K562 (cell line): ENCODE data around the gene ZNF865. TPM values are rescaled to one million over a fixed set of nuclear protein-coding genes. Genes with fewer than 3 reads are reported as not detected.
A peak's percentile ranks its signal among the peaks of the same experiment; 100 is the strongest.

Source experiments
- AFF4 ChIP-seq: sonication (generic); formaldehyde crosslinking; IDR thresholded peaks from 2 replicates; pipeline ENCODE4 v1.8.0; 2023; ENCODE audit warnings: mild to moderate bottlenecking, missing genetic modification reagents
- BRF2 ChIP-seq: IDR thresholded peaks from 3 replicates; pipeline ENCODE4 v1.6.1; 2011; ENCODE audit warnings: borderline replicate concordance, mild to moderate bottlenecking; ENCODE audit not compliant: insufficient read length, insufficient read depth
- GATAD2B ChIP-seq: fragments of 450-650 bp; IDR thresholded peaks from 2 replicates; pipeline ENCODE4 v1.6.1; 2017; ENCODE audit warnings: mild to moderate bottlenecking, borderline replicate concordance
- HDAC3 ChIP-seq: fragments of 450-650 bp; IDR thresholded peaks from 2 replicates; pipeline ENCODE4 v1.6.1; 2018; ENCODE audit warnings: borderline replicate concordance, mild to moderate bottlenecking, moderate library complexity; ENCODE audit not compliant: partially characterized antibody
- HNRNPL ChIP-seq: fragments of 200-400 bp; formaldehyde crosslinking; IDR thresholded peaks from 2 replicates; pipeline ENCODE4 v1.6.1; 2017; ENCODE audit warnings: low read depth, mild to moderate bottlenecking, low read length
- MAFF ChIP-seq: IDR thresholded peaks from 2 replicates; pipeline ENCODE4 v1.6.1; 2012; ENCODE audit warnings: low read length, improper control_type of control experiment
- MAX ChIP-seq: sonication (generic); formaldehyde crosslinking; IDR thresholded peaks from 2 replicates; pipeline ENCODE4 v1.9.0; 2022; ENCODE audit warnings: mild to moderate bottlenecking, missing genetic modification reagents
- MEF2A ChIP-seq: IDR thresholded peaks from 2 replicates; pipeline ENCODE4 v1.6.1; 2011; ENCODE audit warnings: low read depth, mild to moderate bottlenecking, low read length, moderate library complexity; ENCODE audit not compliant: control insufficient read depth
- MTA3 ChIP-seq: fragments of 450-650 bp; formaldehyde crosslinking; IDR thresholded peaks from 2 replicates; pipeline ENCODE4 v1.6.1; 2017; ENCODE audit warnings: mild to moderate bottlenecking, borderline replicate concordance
- NCOA1 ChIP-seq: fragments of 450-650 bp; IDR thresholded peaks from 2 replicates; pipeline ENCODE4 v1.6.1; 2016; ENCODE audit warnings: low read depth
- NCOA4 ChIP-seq: fragments of 450-650 bp; IDR thresholded peaks from 2 replicates; pipeline ENCODE4 v1.6.1; 2018; ENCODE audit warnings: mild to moderate bottlenecking; ENCODE audit not compliant: partially characterized antibody
- POLR2G ChIP-seq: fragments of 200-400 bp; formaldehyde crosslinking; IDR thresholded peaks from 2 replicates; pipeline ENCODE4 v1.6.1; 2017; ENCODE audit warnings: low read depth, mild to moderate bottlenecking, antibody characterized with exemption, low read length, moderate library complexity
- ZBTB33 ChIP-seq: sonication (generic); formaldehyde crosslinking; IDR thresholded peaks from 2 replicates; pipeline ENCODE4 v1.8.1; 2023; ENCODE audit warnings: mild to moderate bottlenecking, missing genetic modification reagents
- ZNF354B ChIP-seq: fragments of 250-450 bp; sonication (Bioruptor Pico); IDR thresholded peaks from 2 replicates; pipeline ENCODE4 v1.4.0; 2020
- ZNF695 ChIP-seq: fragments of 450-650 bp; formaldehyde crosslinking; IDR thresholded peaks from 2 replicates; pipeline ENCODE4 v1.4.0; 2020; ENCODE audit warnings: mild to moderate bottlenecking, moderate library complexity
- ZNF740 ChIP-seq, 3 experiments: fragments of 200-800 bp in 1 of 3; sonication (Bioruptor generic) in 1 of 3; sonication (generic) in 1 of 3; formaldehyde crosslinking in 1 of 3; IDR thresholded peaks; 2 replicates each; pipeline versions ENCODE4 v1.6.1 to v1.8.0; 2016 to 2022; ENCODE audit warnings: mild to moderate bottlenecking in 2 of 3, missing compliant biosample characterization in 2 of 3, missing genetic modification characterization in 2 of 3, missing genetic modification reagents in 1 of 3
- ZNF778 ChIP-seq: fragments of 450-650 bp; formaldehyde crosslinking; IDR thresholded peaks from 2 replicates; pipeline ENCODE4 v1.4.0; 2020; ENCODE audit warnings: mild to moderate bottlenecking, moderate library complexity
- polyA plus RNA-seq, 8 experiments: library from polyadenylated mRNA; depleted of rRNA in 4 of 8; stranded (reverse) in 5 of 8; unstranded in 3 of 8; fragments of >200 nt; fragmentation: Nextera tagmentation in 2 of 8; fragmentation: Illumina TruSeq in 1 of 8; extraction: Ambion mirVana in 2 of 8; extraction: Trizol in 1 of 8; gene quantifications; 2 replicates each; pipeline versions ENCODE4 v1.2.1 to v1.2.3, GENCODE V29; 2011 to 2014; ENCODE audit warnings: inconsistent platforms in 1 of 8, missing spikeins in 1 of 8
- total RNA-seq, 7 experiments: library from RNA; depleted of rRNA in 6 of 7; stranded (reverse); fragments of >200 nt in 6 of 7; fragmentation: Illumina TruSeq in 2 of 7; extraction: Trizol in 2 of 7; gene quantifications; 2 replicates each; pipeline versions ENCODE4 v1.2.1 to v1.2.3, GENCODE V29; 2011 to 2021; ENCODE audit warnings: low replicate concordance in 1 of 7

Gene ZNF865
- total and polyA plus RNA-seq, 9 of the 15 experiments (the other 6 are each of a cell fraction or from before 2014, with no cell fraction given) = 0.40 to 18.8 (median 1.6) TPM; not detected in 2

- TF ChIP-seq AFF4 (CRISPR knock-in tag) = no peak
- TF ChIP-seq ZNF695 = no peak
- no peak for TF ChIP-seq MTA3
- TF ChIP-seq MAFF = no peak
- no peak for TF ChIP-seq MAX (CRISPR knock-in tag)
- TF ChIP-seq ZNF740 (CRISPR knock-in tag; IDR thresholded peaks at IDR 0.05) = 0 out of 2 replicates have a peak, but pooled peaks have one; percentile 23
- TF ChIP-seq ZNF740 (tag; IDR thresholded peaks at IDR 0.05) = no peak
- TF ChIP-seq HNRNPL = 0 out of 2 replicates have a peak, but pooled peaks have one; percentile 50
- no peak for TF ChIP-seq ZNF354B (CRISPR knock-in tag)
- peak; percentile 56; the same call in 1 of the 2 replicates for TF ChIP-seq POLR2G
- no peak for TF ChIP-seq NCOA1
- no peak for TF ChIP-seq GATAD2B
- TF ChIP-seq ZBTB33 (CRISPR knock-in tag) = peak; percentile 88
- no peak for TF ChIP-seq ZNF778 (CRISPR knock-in tag)
- TF ChIP-seq HDAC3 = no peak
- TF ChIP-seq BRF2 = no peak
- no peak for TF ChIP-seq MEF2A
- TF ChIP-seq NCOA4 = no peak
Observed at GRCh38 chr19:55578761-55579747, 26.4 kb upstream of the ZNF865 start (continued).
